Ishikawa (cell line): ENCODE data around the gene BCO1.
A peak's percentile ranks its signal among the peaks of the same experiment; 100 is the strongest.

Experiments used
- CEBPB ChIP-seq: IDR thresholded peaks from 2 replicates; pipeline ENCODE4 v1.6.1; 2012
- CREB1 ChIP-seq: IDR thresholded peaks from 2 replicates; pipeline ENCODE4 v1.6.1; 2012; ENCODE audit warnings: low read depth
- EGR1 ChIP-seq: IDR thresholded peaks from 2 replicates; pipeline ENCODE4 v1.6.1; 2012
- EP300 ChIP-seq: IDR thresholded peaks from 2 replicates; pipeline ENCODE4 v1.6.1; 2012; ENCODE audit warnings: borderline replicate concordance
- FOXM1 ChIP-seq: IDR thresholded peaks from 2 replicates; pipeline ENCODE4 v1.6.1; 2012; ENCODE audit warnings: low read depth, borderline replicate concordance
- MAX ChIP-seq: IDR thresholded peaks from 2 replicates; pipeline ENCODE4 v1.6.1; 2012
- NFIC ChIP-seq: IDR thresholded peaks from 2 replicates; pipeline ENCODE4 v1.6.1; 2012
- RAD21 ChIP-seq: IDR thresholded peaks from 2 replicates; pipeline ENCODE4 v1.6.1; 2012; ENCODE audit warnings: low read depth
- REST ChIP-seq: IDR thresholded peaks from 2 replicates; pipeline ENCODE4 v1.6.1; 2012; ENCODE audit warnings: low read depth, mild to moderate bottlenecking
- TAF1 ChIP-seq: IDR thresholded peaks from 2 replicates; pipeline ENCODE4 v1.6.1; 2012; ENCODE audit warnings: low read depth, mild to moderate bottlenecking
- TCF12 ChIP-seq: IDR thresholded peaks from 2 replicates; pipeline ENCODE4 v1.6.1; 2012; ENCODE audit warnings: low read depth
- TEAD4 ChIP-seq: IDR thresholded peaks from 2 replicates; pipeline ENCODE4 v1.6.1; 2012
- USF1 ChIP-seq: IDR thresholded peaks from 2 replicates; pipeline ENCODE4 v1.6.1; 2012
- YY1 ChIP-seq: IDR thresholded peaks from 2 replicates; pipeline ENCODE4 v1.6.1; 2012; ENCODE audit warnings: low read depth
- ZBTB7A ChIP-seq: IDR thresholded peaks from 2 replicates; pipeline ENCODE4 v1.6.1; 2012; ENCODE audit warnings: low read depth

The BCO1 gene

GRCh38 chr16:81251871-81252270, 13.4 kb downstream of the BCO1 start:
- TF ChIP-seq RAD21 (no peak), TEAD4 (no peak), CREB1 (no peak), REST (no peak), TCF12 (no peak), YY1 (no peak), USF1 (no peak)

- TF ChIP-seq CEBPB: no peak
- TF ChIP-seq RAD21: no peak
- no peak for TF ChIP-seq TAF1
- TF ChIP-seq EGR1: no peak
- no peak; the same call in 1 of the 2 replicates for TF ChIP-seq USF1
- no peak for TF ChIP-seq EP300
- no peak for TF ChIP-seq NFIC
- no peak for TF ChIP-seq TEAD4
- TF ChIP-seq YY1: no peak
- no peak for TF ChIP-seq CREB1
- no peak for TF ChIP-seq REST
- TF ChIP-seq TCF12: no peak
- TF ChIP-seq MAX: no peak
- TF ChIP-seq ZBTB7A: no peak
- TF ChIP-seq FOXM1: no peak
These were observed 14.7 kb downstream of the BCO1 start for GRCh38 chr16:81253141-81253540.

GRCh38 chr16:81254922-81255526, 16.5 kb downstream of the BCO1 start:
- TF ChIP-seq TEAD4 (no peak), EGR1 (no peak), MAX (no peak), EP300 (no peak), YY1 (no peak), REST (no peak), FOXM1 (no peak), NFIC (no peak), ZBTB7A (no peak), CEBPB (no peak), TCF12 (no peak), RAD21 (no peak), TAF1 (no peak)

GRCh38 chr16:81259916-81260315, 21.4 kb downstream of the BCO1 start:
- TF ChIP-seq EP300 (no peak), ZBTB7A (no peak), YY1 (no peak)

- TF ChIP-seq FOXM1 (no peak), RAD21 (peak; percentile 43)
These were observed 22.7 kb downstream of the BCO1 start for GRCh38 chr16:81261049-81261648.
